Thyroid gland (tissue), 4 donors: ENCODE measurements around the gene INSYN2A. TPM values are rescaled to one million over a fixed set of nuclear protein-coding genes. Genes with fewer than 3 reads are reported as not detected.

Source experiments
- DNase-seq, 2 donors: peaks; one replicate each; pipeline ENCODE4 v3.0.0-alpha.2; 2019
- H3K27ac ChIP-seq, 3 donors: fragments of 200-600 bp; sonication (generic); 1 replicate in 2 of 3; 2 replicates in 1 of 3; pipeline ENCODE4 v1.5.1; 2016 to 2019; ENCODE audit warnings: mild to moderate bottlenecking in 1 of 3, moderate library complexity in 1 of 3
- H3K27me3 ChIP-seq: fragments of 200-600 bp; sonication (generic); one replicate; pipeline ENCODE4 v1.5.1; 2019
- H3K36me3 ChIP-seq, 2 donors: fragments of 200-600 bp; sonication (generic); one replicate each; pipeline ENCODE4 v1.5.1; 2016 to 2019
- H3K4me1 ChIP-seq, 2 donors: fragments of 200-600 bp; sonication (generic); one replicate each; pipeline ENCODE4 v1.5.1; 2017 to 2019
- H3K4me3 ChIP-seq, 3 donors: fragments of 200-600 bp; sonication (generic); replicated peaks in 1 of 3; 1 replicate in 2 of 3; 2 replicates in 1 of 3; pipeline ENCODE4 v1.5.1; 2016; ENCODE audit warnings: mild to moderate bottlenecking in 1 of 3
- H3K9me3 ChIP-seq: fragments of 200-600 bp; sonication (generic); one replicate; pipeline ENCODE4 v1.5.1; 2017
- POLR2A ChIP-seq, 2 donors: fragments of 450-650 bp; IDR thresholded peaks; one replicate each; pipeline ENCODE4 v1.6.1; 2017; ENCODE audit warnings: antibody characterized with exemption in 2 of 2, mild to moderate bottlenecking in 2 of 2, moderate library complexity in 1 of 2
- WGBS, 2 donors: methylation state at CpG; one replicate each; pipeline ENCODE4 v1.1.5; 2017; 5-methylcytosine and 5-hydroxymethylcytosine counted together
- intact Hi-C: fragments of 100-400 bp; cut with DNase I; formaldehyde crosslinking; loops from one replicate; pipeline ENCODE4 v1.15.1; 2023
- total RNA-seq, 4 donors: library from RNA; depleted of rRNA; stranded (reverse); fragments of >200 nt; gene quantifications; one replicate each; pipeline ENCODE4 v1.2.3, GENCODE V29; 2016
- TF ChIP-seq, protein P1 (sequence below), 6 experiments: fragments of 200-600 bp in 3 of 6; fragments of 450-650 bp in 3 of 6; sonication (generic) in 3 of 6; IDR thresholded peaks; one replicate each; pipeline ENCODE4 v1.5.1; 2016 to 2019; ENCODE audit warnings: antibody characterized with exemption in 6 of 6, mild to moderate bottlenecking in 2 of 6, inconsistent platforms in 1 of 6, moderate library complexity in 1 of 6

The INSYN2A gene
- total RNA-seq, 4 donors from 2014 or later: 0.27 TPM; not detected in 3

GRCh38 chr10:127184582-127184981 lies 11.8 kb downstream of the INSYN2A start:
- Histone ChIP-seq H3K27me3 (no peaks in the 10 kb centered on the region), H3K4me1 (no peaks in the 10 kb centered on the region), H3K9me3 (no peaks in the 10 kb centered on the region), H3K36me3 (no peaks in the 10 kb centered on the region), H3K4me3 (no peak overlapping the region), H3K27ac (no peak overlapping the region)
- no peak for DNase-seq
- WGBS, 2 donors: 97 to 99% methylated on average over 2 of the region's 2 CpGs
- TF ChIP-seq, protein P1, sequence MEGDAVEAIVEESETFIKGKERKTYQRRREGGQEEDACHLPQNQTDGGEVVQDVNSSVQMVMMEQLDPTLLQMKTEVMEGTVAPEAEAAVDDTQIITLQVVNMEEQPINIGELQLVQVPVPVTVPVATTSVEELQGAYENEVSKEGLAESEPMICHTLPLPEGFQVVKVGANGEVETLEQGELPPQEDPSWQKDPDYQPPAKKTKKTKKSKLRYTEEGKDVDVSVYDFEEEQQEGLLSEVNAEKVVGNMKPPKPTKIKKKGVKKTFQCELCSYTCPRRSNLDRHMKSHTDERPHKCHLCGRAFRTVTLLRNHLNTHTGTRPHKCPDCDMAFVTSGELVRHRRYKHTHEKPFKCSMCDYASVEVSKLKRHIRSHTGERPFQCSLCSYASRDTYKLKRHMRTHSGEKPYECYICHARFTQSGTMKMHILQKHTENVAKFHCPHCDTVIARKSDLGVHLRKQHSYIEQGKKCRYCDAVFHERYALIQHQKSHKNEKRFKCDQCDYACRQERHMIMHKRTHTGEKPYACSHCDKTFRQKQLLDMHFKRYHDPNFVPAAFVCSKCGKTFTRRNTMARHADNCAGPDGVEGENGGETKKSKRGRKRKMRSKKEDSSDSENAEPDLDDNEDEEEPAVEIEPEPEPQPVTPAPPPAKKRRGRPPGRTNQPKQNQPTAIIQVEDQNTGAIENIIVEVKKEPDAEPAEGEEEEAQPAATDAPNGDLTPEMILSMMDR (IDR thresholded peaks at IDR 0.05): no peak
- TF ChIP-seq POLR2A (IDR thresholded peaks at IDR 0.05): no peak
- intact Hi-C loops: no loop called here

DNA sequence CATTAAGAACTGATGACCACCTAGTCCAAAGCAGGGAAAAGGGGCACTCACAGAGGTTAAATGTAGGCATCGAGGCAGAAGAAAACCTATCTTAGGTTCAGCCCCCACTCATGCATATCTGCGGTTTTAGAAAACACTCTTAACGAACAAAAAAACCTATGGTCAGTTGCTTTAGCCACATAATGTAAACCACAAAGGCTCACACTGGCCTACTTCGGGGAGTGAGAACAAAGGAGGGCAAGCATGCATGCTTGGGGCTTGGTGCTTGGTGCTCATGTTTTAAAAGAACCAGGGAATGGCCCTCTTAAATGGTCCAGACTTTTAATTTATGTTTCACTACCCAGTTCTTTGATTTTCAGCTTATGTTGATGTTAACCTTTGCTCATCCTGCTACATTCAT lies 14.2 kb downstream of the INSYN2A start:
- Histone ChIP-seq H3K4me3 (no peak overlapping the region), H3K9me3 (no peaks in the 10 kb centered on the region), H3K27me3 (no peaks in the 10 kb centered on the region), H3K27ac (no peak overlapping the region), H3K36me3 (no peaks in the 10 kb centered on the region), H3K4me1 (no peaks in the 10 kb centered on the region)
- no peak for TF ChIP-seq POLR2A (IDR thresholded peaks at IDR 0.05)
- TF ChIP-seq, protein P1 (IDR thresholded peaks at IDR 0.05): no peak
- 72 to 73% methylated on average over 4 of the region's 4 CpGs for WGBS, 2 donors
- DNase-seq: no peak
- intact Hi-C loops: no loop called here

DNA sequence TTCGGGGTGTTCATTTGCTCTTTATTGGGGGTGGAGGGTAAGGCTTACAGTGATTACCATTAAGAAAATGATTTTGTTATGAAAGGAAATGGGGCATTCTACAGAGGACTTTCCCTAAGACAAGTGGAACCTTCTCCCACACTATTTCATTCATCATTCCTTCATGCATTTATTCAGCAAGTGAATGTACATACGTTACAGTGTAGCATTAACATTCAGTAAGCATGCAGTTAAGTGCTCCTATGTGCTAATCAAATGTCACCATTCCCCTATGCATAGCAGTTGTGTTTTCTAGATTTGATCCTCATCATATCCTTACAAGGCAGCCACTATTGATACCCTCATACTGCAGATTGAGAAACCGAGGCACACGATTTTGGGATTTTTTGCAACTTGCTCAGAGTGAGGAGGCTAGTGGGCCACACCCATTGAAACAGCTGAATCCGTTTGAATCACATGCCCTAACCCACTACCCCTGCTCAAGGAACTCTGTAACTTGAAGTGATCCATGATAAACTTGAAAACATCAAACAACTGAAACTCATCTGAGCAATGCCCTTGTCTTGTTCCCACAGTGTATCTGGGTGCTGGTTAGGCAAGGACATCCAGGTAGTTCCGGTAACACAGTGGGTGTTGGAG lies 16.7 kb downstream of the INSYN2A start:
- no peak overlapping the region for H3K4me3 ChIP-seq
- no peak for DNase-seq
- no peak overlapping the region for H3K27ac ChIP-seq
- H3K9me3 ChIP-seq: no peaks in the 10 kb centered on the region
- no peaks in the 10 kb centered on the region for H3K27me3 ChIP-seq
- no peaks in the 10 kb centered on the region for H3K4me1 ChIP-seq
- TF ChIP-seq, protein P1 (IDR thresholded peaks at IDR 0.05): no peak
- TF ChIP-seq POLR2A (IDR thresholded peaks at IDR 0.05): no peak
- no peaks in the 10 kb centered on the region for H3K36me3 ChIP-seq
- intact Hi-C loops: no loop called here
- 96% methylated on average over 6 of the region's 6 CpGs for WGBS, 2 donors

DNA sequence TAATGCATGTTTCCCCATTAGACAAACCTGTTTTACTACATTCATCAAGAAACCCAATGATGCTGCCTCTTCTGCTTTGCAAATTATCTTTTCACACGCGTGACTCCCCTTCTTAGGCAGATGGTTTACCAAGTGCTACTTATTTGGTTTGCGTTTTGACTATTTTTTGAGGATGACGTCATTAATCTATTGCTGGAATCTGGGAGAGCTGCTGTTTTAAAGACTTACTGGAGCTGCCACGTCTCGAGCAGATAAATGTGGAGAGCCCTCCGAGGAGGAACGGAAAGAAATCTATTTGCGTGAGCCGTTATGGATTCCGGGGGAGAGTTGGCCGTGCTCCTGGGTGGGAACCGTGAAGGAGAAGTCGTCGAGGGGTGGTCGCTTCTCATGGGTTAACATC lies 19.7 kb downstream of the INSYN2A start:
- H3K4me3 ChIP-seq: no peak overlapping the region
- TF ChIP-seq POLR2A (IDR thresholded peaks at IDR 0.05): no peak
- TF ChIP-seq, protein P1 (IDR thresholded peaks at IDR 0.05): no peak
- no peak for DNase-seq
- H3K27me3 ChIP-seq: no peaks in the 10 kb centered on the region
- H3K4me1 ChIP-seq: no peaks in the 10 kb centered on the region
- H3K36me3 ChIP-seq: no peaks in the 10 kb centered on the region
- intact Hi-C loops: no loop called here
- H3K27ac ChIP-seq: no peak overlapping the region
- WGBS, 2 donors: 86 to 90% methylated on average over 16 of the region's 16 CpGs
- H3K9me3 ChIP-seq: no peaks in the 10 kb centered on the region

- no peaks in the 10 kb centered on the region for H3K27me3 ChIP-seq
- DNase-seq: no peak
- H3K4me3 ChIP-seq: no peak overlapping the region
- no peaks in the 10 kb centered on the region for H3K4me1 ChIP-seq
- TF ChIP-seq, protein P1 (IDR thresholded peaks at IDR 0.05): no peak
- TF ChIP-seq POLR2A (IDR thresholded peaks at IDR 0.05): no peak
- H3K27ac ChIP-seq: no peak overlapping the region
- intact Hi-C loops: no loop called here
- H3K36me3 ChIP-seq: no peaks in the 10 kb centered on the region
- no peaks in the 10 kb centered on the region for H3K9me3 ChIP-seq
- WGBS, 2 donors: 94 to 98% methylated on average over 28 to 34 of the region's 40 CpGs
Observed at GRCh38 chr10:127175357-127176110, 20.9 kb downstream of the INSYN2A start.
